Psoas muscle (tissue), 8 donors: ENCODE measurements around the gene FSTL4. TPM values are rescaled to one million over a fixed set of nuclear protein-coding genes. Genes with fewer than 3 reads are reported as not detected.

Source experiments
- ATAC-seq, 4 donors: fragments of 200-7000 bp; cut with Tn5 transposase; one replicate each; pipeline ENCODE4 v1.9.1; 2020; ENCODE audit warnings: moderate library complexity in 3 of 4, mild to moderate bottlenecking in 2 of 4
- DNase-seq, 2 donors: peaks; one replicate each; pipeline ENCODE4 v3.0.0-alpha.2; 2020
- H3K27ac ChIP-seq: fragments of 200-600 bp; one replicate; pipeline ENCODE4 v1.8.0; 2022
- H3K27me3 ChIP-seq, 3 donors: fragments of 200-600 bp in 1 of 3; one replicate each; pipeline versions ENCODE4 v1.6.1 to v1.8.0; 2013 to 2022; ENCODE audit warnings: low read length in 2 of 3, mild to moderate bottlenecking in 2 of 3, moderate library complexity in 1 of 3; ENCODE audit not compliant: insufficient read depth in 3 of 3
- H3K36me3 ChIP-seq, 2 donors: fragments of 200-600 bp in 1 of 2; one replicate each; pipeline versions ENCODE4 v1.6.1 to v1.8.0; 2013 to 2022; ENCODE audit warnings: low read depth in 1 of 2, mild to moderate bottlenecking in 1 of 2, moderate library complexity in 1 of 2; ENCODE audit not compliant: insufficient read depth in 1 of 2
- H3K4me1 ChIP-seq: fragments of 200-600 bp; one replicate; pipeline ENCODE4 v1.8.0; 2022
- H3K4me3 ChIP-seq: fragments of 200-600 bp; one replicate; pipeline ENCODE4 v1.8.0; 2022; ENCODE audit warnings: mild to moderate bottlenecking
- H3K9me3 ChIP-seq: fragments of 200-600 bp; one replicate; pipeline ENCODE4 v1.8.0; 2022
- WGBS, 3 donors: extraction: QIAGEN DNeasy Blood & Tissue Kit; methylation state at CpG; one replicate each; pipeline versions ENCODE4 v1.1.6 to v1.1.7; 2013; 5-methylcytosine and 5-hydroxymethylcytosine counted together
- intact Hi-C, 2 donors: fragments of 100-400 bp; cut with DNase I; formaldehyde crosslinking; loops; one replicate each; pipeline versions ENCODE4 v1.11.0 to v1.14.2; 2022
- polyA plus RNA-seq, 3 donors: library from polyadenylated mRNA; stranded (reverse); fragments of 200-250 nt; gene quantifications; one replicate each; pipeline ENCODE4 v1.2.3, GENCODE V29; 2013
- total RNA-seq, 4 donors: library from RNA; stranded (reverse); fragmentation: NEBNext Ultra II Directional in 2 of 4; extraction: Animal tissue kit (Norgen Biotek cat#: 25700) in 2 of 4; gene quantifications; one replicate each; pipeline versions ENCODE4 v1.2.1 to v1.2.4, GENCODE V29; 2021 to 2023
- TF ChIP-seq, protein P1 (sequence below): fragments of 200-600 bp; IDR thresholded peaks from one replicate; pipeline ENCODE4 v1.8.0; 2022; ENCODE audit warnings: antibody characterized with exemption
- donor health status: healthy with polysubstance abuse.
- donor health status: DM: no; HTN: no; CAD: no; lungs with moderate emphysema.
- donor health status: Bipolar disorder and iron deficiency.
- donor health status: healthy.
- donor health status: DM: yes; HTN: yes; CAD: no.
- donor health status: DM: no; HTN: no; CAD: no.
- donor health status: DM: no; HTN: no; CAD: no.
- donor health status: DM: yes; HTN: yes; CAD: no.

FSTL4 gene
- total and polyA plus RNA-seq, 7 donors = 0.07 to 0.81 (median 0.24) TPM

DNA sequence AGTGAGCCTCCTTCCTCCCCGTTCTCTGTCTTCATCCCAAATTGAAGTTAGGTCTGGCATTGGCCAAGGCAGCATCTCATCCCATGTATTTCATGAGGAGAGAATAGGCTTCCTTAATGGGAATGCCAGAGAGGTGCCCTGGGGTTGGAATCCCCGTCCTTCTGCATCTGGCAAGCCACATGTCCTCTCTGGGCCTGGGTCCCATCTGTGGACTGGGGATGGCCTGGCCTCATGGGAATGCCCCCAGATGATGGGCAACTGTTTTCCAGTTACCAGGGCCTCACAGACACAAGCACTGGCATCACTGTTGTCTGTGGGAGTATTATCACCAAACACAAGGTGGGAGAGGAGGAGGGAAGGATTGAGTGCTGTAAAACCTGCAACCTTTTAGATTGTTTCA lies 153.9 kb downstream of the FSTL4 start:
- TF ChIP-seq, protein P1, sequence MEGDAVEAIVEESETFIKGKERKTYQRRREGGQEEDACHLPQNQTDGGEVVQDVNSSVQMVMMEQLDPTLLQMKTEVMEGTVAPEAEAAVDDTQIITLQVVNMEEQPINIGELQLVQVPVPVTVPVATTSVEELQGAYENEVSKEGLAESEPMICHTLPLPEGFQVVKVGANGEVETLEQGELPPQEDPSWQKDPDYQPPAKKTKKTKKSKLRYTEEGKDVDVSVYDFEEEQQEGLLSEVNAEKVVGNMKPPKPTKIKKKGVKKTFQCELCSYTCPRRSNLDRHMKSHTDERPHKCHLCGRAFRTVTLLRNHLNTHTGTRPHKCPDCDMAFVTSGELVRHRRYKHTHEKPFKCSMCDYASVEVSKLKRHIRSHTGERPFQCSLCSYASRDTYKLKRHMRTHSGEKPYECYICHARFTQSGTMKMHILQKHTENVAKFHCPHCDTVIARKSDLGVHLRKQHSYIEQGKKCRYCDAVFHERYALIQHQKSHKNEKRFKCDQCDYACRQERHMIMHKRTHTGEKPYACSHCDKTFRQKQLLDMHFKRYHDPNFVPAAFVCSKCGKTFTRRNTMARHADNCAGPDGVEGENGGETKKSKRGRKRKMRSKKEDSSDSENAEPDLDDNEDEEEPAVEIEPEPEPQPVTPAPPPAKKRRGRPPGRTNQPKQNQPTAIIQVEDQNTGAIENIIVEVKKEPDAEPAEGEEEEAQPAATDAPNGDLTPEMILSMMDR = no peak
- no peaks in the 10 kb centered on the region for H3K36me3 ChIP-seq
- intact Hi-C loops = no loop called here
- 86 to 97% (median 96%) methylated on average over 2 of the region's 2 CpGs for WGBS, 3 donors
- H3K4me1 ChIP-seq = no peaks in the 10 kb centered on the region
- no peak for ATAC-seq
- H3K27me3 ChIP-seq = no peaks in the 10 kb centered on the region
- DNase-seq = no peak
- H3K27ac ChIP-seq = no peak overlapping the region
- no peak overlapping the region for H3K4me3 ChIP-seq
- H3K9me3 ChIP-seq = no peaks in the 10 kb centered on the region

DNA sequence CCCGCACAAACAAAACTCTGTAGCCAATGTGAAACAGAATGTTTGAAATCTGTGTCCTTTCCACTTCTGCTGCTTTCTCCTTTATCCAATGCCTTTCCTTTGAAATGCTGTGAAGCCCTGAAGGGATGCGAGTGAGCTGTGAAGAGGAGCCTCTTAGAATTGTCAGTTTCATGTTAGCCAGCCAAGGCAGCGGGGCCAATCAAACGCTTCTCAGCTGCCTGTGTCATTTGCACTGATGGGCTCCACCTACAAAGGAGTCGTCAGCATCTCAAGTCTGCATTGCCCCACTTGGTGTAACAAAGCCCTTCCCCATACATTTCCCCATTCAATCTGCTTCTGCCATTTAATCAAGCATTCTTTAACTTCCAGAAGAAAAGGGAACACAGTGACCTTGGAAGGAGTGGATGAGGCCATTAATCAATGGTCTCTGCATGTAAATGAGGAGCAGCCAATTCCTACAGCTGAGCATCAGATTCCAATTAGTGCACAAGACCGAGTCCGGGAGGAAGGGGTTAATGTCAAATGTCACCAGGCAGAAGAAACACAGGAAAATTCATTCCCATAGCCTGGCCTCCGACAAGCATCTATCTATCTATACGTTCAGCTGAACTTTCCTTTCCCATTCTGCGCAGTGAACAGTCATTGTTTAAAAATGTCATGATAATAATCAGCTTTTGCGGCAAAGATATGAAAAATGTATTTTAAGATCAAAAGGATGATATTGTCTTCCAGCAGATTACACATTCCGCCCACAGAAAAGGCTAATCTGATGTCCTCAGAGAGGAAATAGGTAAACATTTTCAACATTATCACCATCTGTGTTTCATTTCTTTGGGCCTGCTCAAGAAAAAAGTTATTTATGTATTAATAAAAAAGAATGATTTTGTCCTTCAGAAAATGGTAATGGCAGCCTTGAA lies 154.6 kb downstream of the FSTL4 start:
- DNase-seq (no peak), ATAC-seq (no peak)
- Histone ChIP-seq H3K27ac (no peak overlapping the region), H3K27me3 (no peaks in the 10 kb centered on the region), H3K36me3 (no peaks in the 10 kb centered on the region), H3K4me3 (no peak overlapping the region), H3K9me3 (no peaks in the 10 kb centered on the region), H3K4me1 (no peaks in the 10 kb centered on the region)
- WGBS, 3 donors = 79 to 82% (median 80%) methylated on average over 12 of the region's 12 CpGs
- intact Hi-C loops = no loop called here
- TF ChIP-seq, protein P1 = no peak

DNA sequence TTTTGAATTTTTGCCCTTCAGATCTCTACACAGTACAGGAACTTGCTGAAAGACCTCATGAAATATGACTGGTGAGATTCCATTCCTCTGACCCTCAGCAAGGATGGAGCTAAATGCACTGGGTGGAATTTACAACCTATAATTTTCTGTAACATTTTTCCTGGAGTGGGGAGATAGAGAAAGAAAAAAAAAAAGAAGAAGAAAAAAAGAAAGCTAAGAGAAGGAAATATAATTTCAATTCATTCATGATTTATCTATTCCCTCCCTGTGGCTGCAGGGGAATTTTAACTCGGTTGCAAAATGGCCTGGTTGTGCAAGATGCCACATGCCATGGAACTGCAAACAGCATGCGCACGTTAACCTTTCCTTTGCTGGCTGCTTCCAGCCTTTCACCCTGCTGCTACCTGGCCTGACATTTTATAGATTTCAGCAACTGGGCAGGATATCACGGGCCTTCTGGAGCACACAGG lies 155.4 kb downstream of the FSTL4 start:
- no peak overlapping the region for H3K27ac ChIP-seq
- H3K9me3 ChIP-seq = no peaks in the 10 kb centered on the region
- TF ChIP-seq, protein P1 = no peak
- no peaks in the 10 kb centered on the region for H3K4me1 ChIP-seq
- intact Hi-C loops = no loop called here
- ATAC-seq = peak in 1 of 4 donors; percentile 46
- H3K27me3 ChIP-seq = no peaks in the 10 kb centered on the region
- DNase-seq = no peak
- 82 to 85% (median 83%) methylated on average over 4 of the region's 4 CpGs for WGBS, 3 donors
- H3K4me3 ChIP-seq = no peak overlapping the region
- H3K36me3 ChIP-seq = no peaks in the 10 kb centered on the region

DNA sequence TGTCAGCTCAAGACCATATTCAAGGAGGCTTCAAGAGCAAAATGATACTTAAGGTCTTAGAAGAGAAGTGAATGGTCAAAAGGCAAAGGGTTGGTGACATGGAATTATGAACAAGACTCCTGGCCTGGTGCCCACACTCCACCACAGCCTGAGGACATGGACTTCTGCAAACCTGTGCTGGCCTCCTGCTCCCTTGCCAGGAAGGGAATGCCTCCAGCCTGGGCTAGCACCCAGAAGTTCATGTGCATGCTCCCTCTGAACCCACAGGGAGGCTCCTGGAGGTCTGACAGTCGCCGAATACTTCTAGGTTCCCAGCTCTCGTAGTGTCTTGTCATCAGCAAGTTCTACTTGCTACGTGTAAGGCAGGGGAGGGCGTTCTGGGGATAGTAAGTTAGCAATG lies 156.7 kb downstream of the FSTL4 start:
- Histone ChIP-seq H3K27ac (no peak overlapping the region), H3K4me3 (no peak overlapping the region), H3K36me3 (no peaks in the 10 kb centered on the region), H3K27me3 (no peaks in the 10 kb centered on the region), H3K4me1 (no peaks in the 10 kb centered on the region), H3K9me3 (no peaks in the 10 kb centered on the region)
- DNase-seq (no peak), ATAC-seq (peak in 1 of 4 donors; percentile 61)
- intact Hi-C loops = no loop called here
- WGBS, 3 donors = 54 to 79% (median 78%) methylated on average over 5 of the region's 5 CpGs
- TF ChIP-seq, protein P1 = no peak
